Esophagus squamous epithelium (tissue), 5 donors: Measurements from ENCODE around the gene VRK2. TPM values are rescaled to one million over a fixed set of nuclear protein-coding genes. Genes with fewer than 3 reads are reported as not detected.

Source experiments
- DNase-seq: peaks from one replicate; lab custom pipeline; 2025; lab: John Stamatoyannopoulos, UW
- H3K27ac ChIP-seq, 4 donors: fragments of 200-600 bp; sonication (generic); one replicate each; pipeline ENCODE4 v1.5.1; 2016 to 2019; ENCODE audit warnings: mild to moderate bottlenecking in 1 of 4
- H3K27me3 ChIP-seq, 4 donors: fragments of 200-600 bp; sonication (generic); 1 replicate in 3 of 4; 2 replicates in 1 of 4; pipeline versions ENCODE4 v1.5.1 to v1.6.0; 2017 to 2021; ENCODE audit warnings: antibody characterized with exemption in 1 of 4
- H3K36me3 ChIP-seq, 3 donors: fragments of 200-600 bp; sonication (generic); one replicate each; pipeline ENCODE4 v1.5.1; 2016 to 2019
- H3K4me1 ChIP-seq, 3 donors: fragments of 200-600 bp; sonication (generic); one replicate each; pipeline ENCODE4 v1.5.1; 2017 to 2019
- H3K4me3 ChIP-seq, 4 donors: fragments of 200-600 bp; sonication (generic); 1 replicate in 3 of 4; 2 replicates in 1 of 4; pipeline ENCODE4 v1.5.1; 2016 to 2019; ENCODE audit warnings: mild to moderate bottlenecking in 2 of 4, moderate library complexity in 1 of 4
- H3K9me3 ChIP-seq, 3 donors: fragments of 200-600 bp; sonication (generic); one replicate each; pipeline ENCODE4 v1.5.1; 2016 to 2019
- POLR2A ChIP-seq, 4 donors: fragments of 450-650 bp; IDR thresholded peaks; one replicate each; pipeline ENCODE4 v1.6.1; 2017; ENCODE audit warnings: antibody characterized with exemption in 4 of 4, mild to moderate bottlenecking in 4 of 4, moderate library complexity in 3 of 4
- WGBS, 2 donors: methylation state at CpG; one replicate each; pipeline ENCODE4 v1.1.5; 2018; 5-methylcytosine and 5-hydroxymethylcytosine counted together
- intact Hi-C: fragments of 100-400 bp; cut with DNase I; formaldehyde crosslinking; loops from one replicate; pipeline ENCODE4 v1.15.0; 2022
- total RNA-seq, 4 donors: library from RNA; depleted of rRNA; stranded (reverse); fragments of >200 nt; gene quantifications; one replicate each; pipeline ENCODE4 v1.1.0, GENCODE V29; 2016
- TF ChIP-seq, protein P1 (sequence below), 6 experiments: fragments of 450-650 bp in 4 of 6; fragments of 200-600 bp in 2 of 6; sonication (generic) in 2 of 6; IDR thresholded peaks; one replicate each; pipeline ENCODE4 v1.5.1; 2016 to 2019; ENCODE audit warnings: antibody characterized with exemption in 6 of 6, mild to moderate bottlenecking in 4 of 6, moderate library complexity in 4 of 6
- donor health status: DM: yes; HTN: yes; CAD: no.

VRK2 gene
- total RNA-seq, 4 donors from 2014 or later: 17.9 to 33.6 (median 25.7) TPM

DNA sequence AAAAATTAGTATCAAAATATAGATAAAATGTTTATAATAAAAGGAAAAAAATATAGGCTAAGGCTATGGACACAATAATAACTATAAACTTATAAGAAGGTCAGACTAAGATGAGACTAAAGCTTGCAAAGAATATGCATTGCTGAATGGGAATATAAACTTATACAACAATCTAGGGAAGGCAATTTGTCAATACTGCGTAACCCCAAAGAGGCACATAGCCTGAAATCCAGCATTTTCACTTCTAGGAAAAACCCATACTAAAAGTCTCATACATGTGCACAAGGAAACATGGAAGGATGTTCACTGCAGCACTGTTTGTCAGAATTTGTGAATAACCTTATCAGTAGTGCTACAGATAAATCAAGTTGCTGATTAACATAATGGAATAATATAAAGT lies 149.1 kb downstream of the VRK2 start:
- 92 to 100% methylated on average over 1 of the region's 1 CpG for WGBS, 2 donors
- no peaks in the 10 kb centered on the region for H3K9me3 ChIP-seq
- no peak for DNase-seq
- no peaks in the 10 kb centered on the region for H3K27me3 ChIP-seq
- intact Hi-C loops: no loop called here
- H3K36me3 ChIP-seq: peaks cover 0 to 23% (median 0%) of the 10 kb centered on the region in 3 donors
- no peak overlapping the region for H3K27ac ChIP-seq
- no peak overlapping the region for H3K4me3 ChIP-seq
- no peak for TF ChIP-seq POLR2A (IDR thresholded peaks at IDR 0.05)
- TF ChIP-seq, protein P1, sequence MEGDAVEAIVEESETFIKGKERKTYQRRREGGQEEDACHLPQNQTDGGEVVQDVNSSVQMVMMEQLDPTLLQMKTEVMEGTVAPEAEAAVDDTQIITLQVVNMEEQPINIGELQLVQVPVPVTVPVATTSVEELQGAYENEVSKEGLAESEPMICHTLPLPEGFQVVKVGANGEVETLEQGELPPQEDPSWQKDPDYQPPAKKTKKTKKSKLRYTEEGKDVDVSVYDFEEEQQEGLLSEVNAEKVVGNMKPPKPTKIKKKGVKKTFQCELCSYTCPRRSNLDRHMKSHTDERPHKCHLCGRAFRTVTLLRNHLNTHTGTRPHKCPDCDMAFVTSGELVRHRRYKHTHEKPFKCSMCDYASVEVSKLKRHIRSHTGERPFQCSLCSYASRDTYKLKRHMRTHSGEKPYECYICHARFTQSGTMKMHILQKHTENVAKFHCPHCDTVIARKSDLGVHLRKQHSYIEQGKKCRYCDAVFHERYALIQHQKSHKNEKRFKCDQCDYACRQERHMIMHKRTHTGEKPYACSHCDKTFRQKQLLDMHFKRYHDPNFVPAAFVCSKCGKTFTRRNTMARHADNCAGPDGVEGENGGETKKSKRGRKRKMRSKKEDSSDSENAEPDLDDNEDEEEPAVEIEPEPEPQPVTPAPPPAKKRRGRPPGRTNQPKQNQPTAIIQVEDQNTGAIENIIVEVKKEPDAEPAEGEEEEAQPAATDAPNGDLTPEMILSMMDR (IDR thresholded peaks at IDR 0.05): no peak
- no peaks in the 10 kb centered on the region for H3K4me1 ChIP-seq

DNA sequence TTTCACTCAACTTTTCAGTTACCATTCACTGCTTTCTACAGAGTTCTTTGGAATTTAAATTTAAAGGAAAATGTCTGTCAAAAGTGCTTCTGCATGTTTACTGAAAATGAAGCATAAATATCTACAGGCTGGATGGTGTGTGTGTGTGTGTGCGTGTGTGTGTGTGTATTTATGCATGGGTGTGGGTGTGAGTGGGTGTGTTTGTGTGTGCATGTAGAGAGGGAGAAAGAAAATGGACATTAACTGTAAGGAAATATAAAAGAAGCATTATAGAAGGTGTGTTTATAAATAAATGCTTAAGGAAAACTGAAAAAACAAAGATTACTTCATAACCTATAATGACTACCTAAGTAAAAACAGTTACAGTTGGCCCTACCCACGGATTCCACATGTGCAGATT lies 151.3 kb downstream of the VRK2 start:
- no peak for DNase-seq
- TF ChIP-seq, protein P1 (IDR thresholded peaks at IDR 0.05): no peak
- TF ChIP-seq POLR2A (IDR thresholded peaks at IDR 0.05): no peak
- intact Hi-C loops: no loop called here
- H3K27ac ChIP-seq: no peak overlapping the region
- H3K4me3 ChIP-seq: no peak overlapping the region
- no peaks in the 10 kb centered on the region for H3K9me3 ChIP-seq
- no peaks in the 10 kb centered on the region for H3K4me1 ChIP-seq
- WGBS, 2 donors: 94 to 98% methylated on average over 2 of the region's 2 CpGs
- H3K36me3 ChIP-seq: peaks cover 0 to 30% (median 0%) of the 10 kb centered on the region in 3 donors
- H3K27me3 ChIP-seq: no peaks in the 10 kb centered on the region

DNA sequence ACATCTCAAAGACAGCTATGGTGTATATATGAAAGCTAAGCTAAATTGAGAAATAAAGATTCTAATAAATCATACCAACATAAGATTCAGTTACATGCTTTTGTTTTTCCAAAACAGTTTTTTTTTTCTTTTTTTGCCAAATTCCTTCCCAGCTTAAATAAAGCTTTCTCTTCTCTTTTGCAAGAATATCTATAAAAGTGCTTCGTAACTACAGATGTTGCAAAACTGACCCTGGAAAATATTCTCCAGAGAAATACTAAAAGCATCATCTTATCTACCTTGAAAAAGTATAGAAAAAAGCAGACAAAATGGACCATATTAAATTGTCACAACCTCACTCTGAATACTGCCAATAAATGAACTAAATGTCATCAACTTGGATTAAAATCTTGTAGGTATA lies 155.8 kb downstream of the VRK2 start:
- no peak for DNase-seq
- 78 to 91% methylated on average over 1 of the region's 1 CpG for WGBS, 2 donors
- TF ChIP-seq, protein P1 (IDR thresholded peaks at IDR 0.05): no peak
- TF ChIP-seq POLR2A (IDR thresholded peaks at IDR 0.05): no peak
- Histone ChIP-seq H3K27me3 (no peaks in the 10 kb centered on the region), H3K36me3 (peaks cover 0 to 32% (median 0%) of the 10 kb centered on the region in 3 donors), H3K27ac (no peak overlapping the region), H3K9me3 (no peaks in the 10 kb centered on the region), H3K4me3 (no peak overlapping the region), H3K4me1 (no peaks in the 10 kb centered on the region)
- intact Hi-C loops: no loop called here

DNA sequence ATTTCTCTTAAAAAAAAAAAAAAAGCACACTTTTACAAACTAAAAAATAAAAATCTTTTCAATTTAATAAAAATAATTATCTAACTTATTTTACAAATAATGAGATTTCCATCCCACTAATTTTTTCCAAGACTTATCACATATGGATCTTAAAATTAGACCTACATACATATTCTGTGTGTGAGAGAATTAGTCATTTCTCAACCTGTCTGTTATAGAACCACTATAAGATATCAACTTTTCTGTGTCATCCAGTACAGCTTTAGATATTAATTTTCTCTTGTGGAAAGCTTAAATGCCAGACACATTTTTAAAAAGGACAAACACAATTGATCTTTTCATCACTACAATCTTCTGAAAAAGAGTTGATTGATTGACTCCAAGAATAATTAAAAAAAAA lies 156.4 kb downstream of the VRK2 start:
- Histone ChIP-seq H3K4me3 (no peak overlapping the region), H3K27ac (no peak overlapping the region), H3K36me3 (peaks cover 0 to 28% (median 0%) of the 10 kb centered on the region in 3 donors), H3K4me1 (no peaks in the 10 kb centered on the region), H3K9me3 (no peaks in the 10 kb centered on the region), H3K27me3 (no peaks in the 10 kb centered on the region)
- intact Hi-C loops: no loop called here
- DNase-seq: no peak
- TF ChIP-seq, protein P1 (IDR thresholded peaks at IDR 0.05): no peak
- no peak for TF ChIP-seq POLR2A (IDR thresholded peaks at IDR 0.05)

DNA sequence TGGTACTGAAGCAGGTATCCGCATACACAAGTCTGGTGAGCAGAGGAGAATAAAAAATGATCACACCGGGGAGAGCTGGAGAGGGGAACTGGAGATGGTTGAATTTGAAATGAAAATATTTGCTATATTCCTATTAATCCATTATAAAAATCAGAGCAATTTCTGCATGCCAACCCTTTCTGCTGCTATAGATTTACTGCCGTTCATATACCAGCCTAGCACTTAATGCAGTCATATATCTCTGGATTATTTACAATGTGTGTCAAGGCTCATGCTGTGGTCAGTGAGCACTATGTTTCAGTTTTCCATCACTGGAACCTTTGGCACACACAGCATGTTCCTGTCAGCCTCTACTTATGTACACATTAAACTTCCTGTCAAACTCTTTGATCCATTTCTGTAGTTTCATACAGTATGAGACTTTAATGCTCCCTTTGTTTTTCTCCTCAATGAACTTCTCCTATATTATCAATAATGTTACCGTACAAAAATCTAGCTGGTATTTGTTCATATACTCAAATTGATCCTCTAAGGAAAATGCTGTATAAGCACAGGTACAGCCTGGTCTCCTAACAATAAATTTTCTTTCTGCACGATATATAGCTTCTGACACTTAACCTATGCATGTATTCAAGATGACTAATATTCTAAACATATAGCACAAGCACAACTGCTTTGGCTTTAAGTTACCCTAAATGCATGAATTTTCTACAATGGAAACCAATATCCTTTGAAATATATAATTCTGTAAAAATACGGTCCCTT lies 157.8 kb downstream of the VRK2 start:
- WGBS, 2 donors: 85 to 87% methylated on average over 6 of the region's 6 CpGs
- Histone ChIP-seq H3K9me3 (no peaks in the 10 kb centered on the region), H3K27ac (no peak overlapping the region), H3K27me3 (no peaks in the 10 kb centered on the region), H3K4me3 (no peak overlapping the region), H3K36me3 (peaks cover 0 to 18% (median 0%) of the 10 kb centered on the region in 3 donors), H3K4me1 (no peaks in the 10 kb centered on the region)
- TF ChIP-seq POLR2A (IDR thresholded peaks at IDR 0.05): no peak
- TF ChIP-seq, protein P1 (IDR thresholded peaks at IDR 0.05): no peak
- intact Hi-C loops: no loop called here
- DNase-seq: no peak
